Activated T-helper 1 cell treated with Interleukin-2 at 50 U/mL for 16 hours (primary cell): ENCODE results near the gene DGKH.
A peak's percentile ranks its signal among the peaks of the same experiment; 100 is the strongest.
"Not testable (repeated sequence)": the region's sequence is repeated elsewhere in the genome, so short reads cannot be mapped to it uniquely, and the experiment has no call there.

Experiments used
- DNase-seq: peaks from one replicate; pipeline ENCODE4 v3.0.0-alpha.2; 2020; ENCODE audit warnings: low read depth

The DGKH gene

GRCh38 chr13:42041684-42042035 lies 6.8 kb upstream of the DGKH start:
- DNase-seq, result no peak

DNA sequence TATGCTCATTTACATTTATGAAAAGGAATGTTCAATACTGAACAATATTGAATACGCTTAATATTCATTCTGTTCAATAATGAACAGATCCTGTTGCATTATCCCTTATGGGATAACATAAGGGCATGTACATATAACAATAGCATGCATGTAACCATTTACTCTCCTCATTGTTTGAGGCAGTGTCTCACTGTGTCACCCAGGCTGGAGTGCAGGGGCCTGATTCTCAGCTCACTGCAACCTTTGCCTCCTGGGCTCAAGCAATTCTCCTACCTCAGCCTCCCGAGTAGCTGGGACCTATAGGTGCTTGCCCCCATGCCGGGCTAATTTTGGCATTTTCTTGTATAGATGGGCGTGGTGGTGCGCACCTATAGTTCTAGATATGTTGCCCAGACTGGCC lies 4.8 kb upstream of the DGKH start:
- DNase-seq, result no peak

- DNase-seq, result no peak
Observed at GRCh38 chr13:42046448-42046847, 2.0 kb upstream of the DGKH start.

- no peak for DNase-seq
Observed at GRCh38 chr13:42047561-42048341, 697 bp upstream of the DGKH start.

GRCh38 chr13:42048684-42049453 lies 421 bp downstream of the DGKH start:
- DNase-seq, result peak; percentile 39

DNA sequence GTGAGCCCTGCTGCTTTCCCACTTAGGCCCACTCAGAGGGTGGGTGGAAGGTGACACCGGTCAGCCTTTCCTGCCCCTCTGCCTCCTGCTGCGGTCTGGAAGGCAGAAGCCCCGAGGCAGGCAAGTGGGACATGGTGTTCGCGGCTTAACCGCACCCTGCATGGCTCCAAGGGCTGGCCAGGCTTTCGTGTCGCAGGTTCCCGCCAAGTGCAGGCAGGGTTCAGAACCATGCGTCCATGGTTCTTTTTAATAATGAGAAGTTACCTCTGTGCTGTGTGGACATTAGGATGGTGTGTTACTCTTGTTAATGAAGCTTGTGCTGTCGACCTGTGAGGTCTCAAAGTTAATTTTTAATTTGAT lies 986 bp downstream of the DGKH start:
- DNase-seq, result no peak

GRCh38 chr13:42054798-42055499 lies 6.5 kb downstream of the DGKH start:
- no peak for DNase-seq

DNA sequence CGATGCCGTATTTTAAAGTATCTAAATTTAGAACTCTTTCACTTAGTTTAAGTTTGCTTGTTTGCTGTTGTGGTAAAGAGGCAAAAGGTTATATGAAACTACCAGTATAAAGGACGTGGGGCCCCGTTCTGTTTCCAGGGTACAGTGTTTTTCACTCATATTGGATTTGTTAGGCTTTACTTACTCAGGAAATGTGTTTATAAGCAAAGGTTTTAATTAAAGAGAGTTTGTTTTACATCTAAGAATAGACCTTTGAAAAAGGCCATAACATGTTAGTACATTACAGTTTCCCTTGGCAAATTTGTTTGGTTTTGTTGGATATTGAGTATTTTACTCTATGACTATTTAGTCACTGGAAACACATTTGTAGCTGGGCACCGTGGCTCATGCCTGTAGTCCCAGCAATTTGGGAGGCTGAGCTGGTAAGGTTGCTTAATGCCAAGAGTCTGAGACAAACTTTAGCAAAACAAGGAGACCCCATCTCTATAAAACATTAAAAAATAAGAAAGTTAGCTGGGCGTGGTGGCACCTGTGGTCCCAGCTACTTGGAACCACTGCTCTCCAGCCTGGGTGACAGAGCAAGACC lies 7.1 kb downstream of the DGKH start:
- no peak for DNase-seq

DNA sequence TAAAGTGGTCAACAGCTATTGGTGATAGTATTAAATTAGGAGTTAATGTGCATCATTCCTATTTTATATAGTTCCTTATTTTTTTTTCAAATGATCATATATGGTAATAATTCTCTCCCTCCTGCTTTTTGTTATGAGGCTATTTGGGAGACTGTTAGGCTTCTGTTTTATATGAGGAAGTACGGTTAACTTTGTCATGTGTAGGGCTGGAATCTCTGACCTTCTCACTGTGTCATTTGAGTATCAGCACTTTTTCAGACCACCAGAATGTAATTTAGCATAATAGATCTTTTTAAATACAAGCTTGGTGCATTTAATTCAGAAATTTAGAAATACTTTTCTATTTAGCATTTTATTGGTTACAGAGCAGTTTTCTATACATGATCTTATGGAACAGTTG lies 7.7 kb downstream of the DGKH start:
- no peak for DNase-seq

GRCh38 chr13:42056583-42056982 lies 8.1 kb downstream of the DGKH start:
- DNase-seq, result no peak

GRCh38 chr13:42057918-42058530 lies 9.6 kb downstream of the DGKH start:
- no peak for DNase-seq

GRCh38 chr13:42061943-42062342 lies 13.5 kb downstream of the DGKH start:
- DNase-seq, result no peak

- DNase-seq, result no peak
Observed at GRCh38 chr13:42063105-42063504, 14.7 kb downstream of the DGKH start.

DNA sequence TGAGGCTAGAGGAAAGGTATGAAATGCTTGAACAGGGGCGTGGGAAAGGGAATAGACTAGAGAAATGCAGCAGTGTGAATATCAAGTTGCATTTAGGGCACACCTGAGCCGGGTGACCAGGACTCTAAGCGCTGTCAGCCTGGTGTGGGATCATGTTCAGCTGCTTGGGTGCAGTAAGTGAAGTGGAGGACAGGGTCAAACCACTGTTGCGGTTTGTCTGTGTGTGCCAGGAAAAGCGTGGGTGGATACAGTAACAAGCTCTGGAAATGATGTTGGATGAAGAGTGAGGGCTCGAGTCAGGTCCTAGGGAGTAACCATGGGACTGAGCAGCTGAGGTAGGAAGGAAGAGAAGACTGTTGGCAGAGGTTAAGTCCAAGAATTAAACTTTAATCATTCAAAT lies 15.8 kb downstream of the DGKH start:
- DNase-seq, result no peak

DNA sequence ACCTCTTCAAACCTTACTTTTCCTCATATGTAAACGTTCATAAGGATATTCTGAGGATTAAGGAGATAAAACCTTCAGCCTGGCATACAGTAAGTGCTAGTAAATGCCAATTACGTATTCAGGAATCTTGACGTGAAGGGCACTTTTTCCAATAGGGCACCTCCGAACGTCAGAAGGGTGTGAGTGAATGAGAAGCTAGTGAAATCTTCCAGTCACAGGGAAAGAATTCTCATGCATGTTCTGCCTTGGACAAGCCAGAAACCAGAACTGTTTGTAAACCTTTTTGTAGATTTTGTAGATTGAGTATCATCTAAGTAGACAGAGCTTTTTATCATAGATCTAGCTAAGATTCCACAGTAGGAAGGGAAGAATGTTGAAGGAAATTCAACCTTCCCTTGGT lies 16.5 kb downstream of the DGKH start:
- no peak for DNase-seq

DNA sequence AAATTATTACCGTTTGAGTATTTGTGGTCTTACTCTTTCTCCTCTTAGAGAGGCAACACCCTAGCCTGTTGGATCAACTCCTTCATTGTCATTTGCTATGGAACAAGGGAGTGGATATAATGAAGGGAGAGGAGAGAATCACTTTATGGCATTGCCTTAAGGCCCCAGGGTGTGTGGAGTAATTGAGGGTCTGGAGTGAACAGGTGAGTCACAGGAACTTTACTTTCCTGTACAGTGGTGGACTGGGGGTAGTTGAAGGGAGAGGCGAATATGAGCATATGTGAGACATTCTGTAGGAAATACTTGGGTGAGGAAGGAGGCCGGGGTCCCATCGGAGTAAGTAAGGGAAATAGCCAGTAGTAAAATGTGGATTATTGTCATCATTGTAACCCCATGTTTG lies 17.0 kb downstream of the DGKH start:
- no peak for DNase-seq

GRCh38 chr13:42066542-42066941 lies 18.1 kb downstream of the DGKH start:
- no peak for DNase-seq

DNA sequence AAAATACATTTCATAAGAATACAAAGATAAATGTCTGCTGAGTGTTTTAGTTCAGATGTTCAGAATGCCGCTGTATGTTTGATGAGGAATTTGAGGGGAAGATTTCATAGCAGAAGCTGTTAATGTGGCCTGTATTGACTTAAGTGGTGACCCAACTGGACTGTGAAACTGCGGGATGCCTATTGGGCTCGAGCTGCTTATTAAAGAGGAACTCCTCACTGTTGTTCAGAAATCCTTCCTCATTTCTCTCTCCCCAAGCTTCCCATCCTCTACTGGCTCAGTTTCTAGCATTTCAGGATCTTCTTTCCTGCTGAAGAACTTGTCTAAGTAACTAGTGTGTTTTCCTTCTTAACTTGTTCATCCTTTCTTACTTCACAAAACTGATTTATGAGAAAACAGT lies 20.4 kb downstream of the DGKH start:
- no peak for DNase-seq

- not testable (repeated sequence) for DNase-seq
Observed at GRCh38 chr13:42070599-42070998, 22.2 kb downstream of the DGKH start.

DNA sequence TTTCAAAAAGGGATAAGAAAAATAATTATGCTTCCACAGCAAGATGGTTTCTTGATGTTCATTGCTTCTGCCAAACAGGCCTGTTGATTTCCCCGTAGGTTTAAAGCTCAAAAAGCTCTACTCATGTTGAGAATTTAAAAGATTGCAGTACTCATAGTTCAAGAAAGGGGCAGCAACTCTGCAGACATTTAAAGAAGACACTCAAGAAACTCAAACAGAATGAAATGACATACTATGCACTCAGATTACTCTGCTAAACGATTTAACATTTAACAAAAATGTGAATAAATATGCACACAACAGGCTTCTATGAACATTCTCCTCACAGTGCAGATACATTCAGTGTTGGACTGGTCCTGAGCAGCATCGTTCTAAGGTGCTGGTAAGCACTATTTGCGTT lies 22.7 kb downstream of the DGKH start:
- DNase-seq, result not testable (repeated sequence)

- DNase-seq, result no peak
Observed at GRCh38 chr13:42071672-42072419, 23.4 kb downstream of the DGKH start.

GRCh38 chr13:42073683-42074082 lies 25.2 kb downstream of the DGKH start:
- DNase-seq, result no peak
